ENCODE data around the gene ANTXRL.
A peak's percentile ranks its signal among the peaks of the same experiment; 100 is the strongest.

ANTXRL gene

DNA sequence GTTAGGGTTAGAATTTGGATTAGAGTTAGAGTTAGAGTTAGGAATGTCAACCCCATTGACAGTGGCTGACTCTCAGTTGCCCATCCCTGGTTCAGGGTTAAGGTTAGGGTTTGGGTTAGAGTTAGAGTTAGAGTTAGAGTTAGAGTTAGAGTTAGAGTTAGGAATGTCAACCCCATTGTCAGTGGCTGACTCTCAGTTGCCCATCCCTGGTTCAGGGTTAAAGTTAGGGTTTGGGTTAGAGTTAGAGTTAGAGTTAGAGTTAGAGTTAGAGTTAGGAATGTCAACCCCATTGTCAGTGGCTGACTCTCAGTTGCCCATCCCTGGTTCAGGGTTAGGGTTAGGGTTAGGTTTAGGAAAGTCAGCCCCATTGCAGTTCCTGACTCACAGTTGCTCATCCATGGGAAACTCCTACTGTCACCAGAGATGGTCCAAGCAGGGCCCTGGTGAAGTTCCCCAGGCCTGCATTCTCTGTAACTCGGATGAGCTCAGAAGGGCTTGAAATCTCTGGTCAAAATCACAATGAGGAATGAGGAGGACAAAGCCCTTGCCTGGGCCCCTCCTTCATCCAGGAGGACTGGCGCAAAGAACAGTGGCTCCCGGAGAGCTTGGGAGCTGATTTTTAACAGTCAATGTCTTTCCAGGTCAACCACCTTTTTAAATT is 8.7 kb downstream of the ANTXRL start:
- peak in 1 of 2 experiments; percentile 4 for DNase-seq

DNA sequence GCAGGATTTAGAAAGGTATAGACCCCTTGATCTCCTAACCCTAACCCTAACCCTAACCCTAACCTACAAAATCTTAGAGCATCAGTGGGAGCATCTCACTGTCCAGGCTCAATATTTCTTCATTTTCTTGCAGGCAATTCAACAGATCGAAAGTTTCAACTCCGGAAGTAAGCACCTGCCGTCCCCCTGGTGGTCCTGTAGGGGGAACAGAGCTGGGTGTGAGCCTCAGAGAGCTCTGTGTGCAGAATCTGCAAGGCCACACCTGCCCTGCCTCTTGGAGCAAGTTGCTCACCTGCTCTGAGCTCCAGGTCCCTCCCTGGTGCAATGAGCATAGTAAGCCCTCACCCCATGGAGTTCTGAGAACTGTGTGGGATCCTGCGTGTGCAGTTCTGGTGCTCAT is 9.3 kb downstream of the ANTXRL start:
- peak in 1 of 2 experiments; percentile 14 for DNase-seq

GRCh38 chr10:46296641-46297141 is 9.9 kb downstream of the ANTXRL start:
- peak; percentile 13 for DNase-seq

- peak; percentile 22 to 33 for DNase-seq
Measured at GRCh38 chr10:46297406-46298204, 10.8 kb downstream of the ANTXRL start.

DNA sequence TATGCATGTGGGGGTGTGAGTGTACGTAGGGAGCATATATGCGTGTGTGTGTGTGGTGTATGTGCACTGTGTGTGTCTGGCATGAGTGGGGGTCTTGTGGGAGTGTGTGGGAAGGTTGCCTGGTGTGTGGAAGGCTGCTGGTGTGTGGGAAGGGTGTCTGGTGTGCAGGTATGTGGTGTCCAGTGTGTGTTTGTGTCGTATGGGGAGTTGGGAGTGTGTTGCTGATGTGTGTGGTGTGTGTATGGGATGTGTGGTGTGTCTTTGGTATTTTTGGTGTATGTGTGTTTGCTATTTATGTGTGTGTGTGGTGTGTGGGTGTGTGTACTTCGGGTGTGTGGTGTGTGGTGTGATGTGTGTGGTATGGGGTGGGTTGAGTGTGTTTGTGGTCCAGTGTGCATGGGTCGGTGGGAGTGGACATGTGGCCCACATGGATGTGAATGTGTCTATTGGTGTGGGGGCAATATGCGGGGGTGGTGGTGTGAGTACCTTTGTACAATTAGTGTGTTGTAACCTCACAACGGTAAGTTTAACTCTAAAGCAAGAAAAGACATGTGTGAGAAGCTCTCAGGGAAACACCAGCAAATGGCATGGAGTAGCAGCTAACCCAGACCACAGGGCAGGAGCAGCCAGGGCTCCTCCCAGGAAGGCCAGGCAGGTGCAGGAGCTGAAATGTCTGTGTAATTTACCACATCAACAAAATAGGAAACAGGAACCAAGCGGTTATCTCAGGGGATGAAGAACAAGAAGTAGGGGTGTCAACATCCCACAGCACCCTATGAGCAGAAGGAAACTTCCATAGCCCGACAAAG is 11.9 kb downstream of the ANTXRL start:
- peak; percentile 13 for DNase-seq

- DNase-seq = peak in 1 of 2 experiments; percentile 19
Measured at GRCh38 chr10:46299286-46299535, 12.4 kb downstream of the ANTXRL start.

GRCh38 chr10:46299536-46300369 is 13.0 kb downstream of the ANTXRL start:
- peak; percentile 17 to 19 for DNase-seq

GRCh38 chr10:46300370-46300711 is 13.5 kb downstream of the ANTXRL start:
- DNase-seq = peak; percentile 7 to 11

GRCh38 chr10:46301056-46301645 is 14.4 kb downstream of the ANTXRL start:
- DNase-seq = peak; percentile 6 to 13

- peak in 1 of 2 experiments; percentile 14 for DNase-seq
Measured at GRCh38 chr10:46301721-46302479, 15.1 kb downstream of the ANTXRL start.

GRCh38 chr10:46302765-46303352 is 16.1 kb downstream of the ANTXRL start:
- DNase-seq = peak in 1 of 2 experiments; percentile 4

- no peak for DNase-seq
Measured at GRCh38 chr10:46304062-46304461, 17.3 kb downstream of the ANTXRL start.

DNA sequence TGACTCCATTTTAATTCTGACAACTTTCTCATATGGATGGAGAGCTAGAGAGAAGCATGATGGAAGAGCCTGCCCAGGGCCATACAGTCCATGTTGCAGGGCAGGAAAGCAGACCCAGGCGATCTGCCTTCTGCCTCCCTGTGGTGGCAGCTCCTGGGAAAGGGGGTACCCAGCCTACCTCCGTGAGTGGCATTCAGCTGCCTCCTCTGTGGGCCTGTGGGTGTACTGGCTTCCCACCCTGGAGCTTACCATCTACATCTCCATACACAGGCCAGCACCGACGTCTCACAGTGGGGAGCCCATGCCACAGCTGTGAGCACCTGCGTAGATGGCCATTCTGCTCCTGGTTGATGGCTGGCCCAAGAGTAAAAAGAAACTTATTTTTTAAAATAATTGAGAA is 17.9 kb downstream of the ANTXRL start:
- peak in 1 of 2 experiments; percentile 0 for DNase-seq

GRCh38 chr10:46305079-46305818 is 18.5 kb downstream of the ANTXRL start:
- peak in 1 of 2 experiments; percentile 4 for DNase-seq

GRCh38 chr10:46305986-46306385 is 19.2 kb downstream of the ANTXRL start:
- peak in 1 of 2 experiments; percentile 7 for DNase-seq

- no peak for DNase-seq
Measured at GRCh38 chr10:46306516-46307184, 19.9 kb downstream of the ANTXRL start.

GRCh38 chr10:46307281-46308112 is 20.7 kb downstream of the ANTXRL start:
- no peak for DNase-seq

GRCh38 chr10:46308113-46308415 is 21.3 kb downstream of the ANTXRL start:
- peak in 1 of 2 experiments; percentile 9 for DNase-seq
